GM21723 (cell line): Measurements from ENCODE around the gene FCGR3A.
"Not testable (repeated sequence)": the region's sequence is repeated elsewhere in the genome, so short reads cannot be mapped to it uniquely, and the experiment has no call there.

Experiments
- ATAC-seq: cut with Tn5 transposase; IDR thresholded peaks from one replicate; pipeline ENCODE4 v1.9.1; 2021; ENCODE audit warnings: mild to moderate bottlenecking, moderate library complexity; ENCODE audit not compliant: unreplicated experiment

Gene FCGR3A

DNA sequence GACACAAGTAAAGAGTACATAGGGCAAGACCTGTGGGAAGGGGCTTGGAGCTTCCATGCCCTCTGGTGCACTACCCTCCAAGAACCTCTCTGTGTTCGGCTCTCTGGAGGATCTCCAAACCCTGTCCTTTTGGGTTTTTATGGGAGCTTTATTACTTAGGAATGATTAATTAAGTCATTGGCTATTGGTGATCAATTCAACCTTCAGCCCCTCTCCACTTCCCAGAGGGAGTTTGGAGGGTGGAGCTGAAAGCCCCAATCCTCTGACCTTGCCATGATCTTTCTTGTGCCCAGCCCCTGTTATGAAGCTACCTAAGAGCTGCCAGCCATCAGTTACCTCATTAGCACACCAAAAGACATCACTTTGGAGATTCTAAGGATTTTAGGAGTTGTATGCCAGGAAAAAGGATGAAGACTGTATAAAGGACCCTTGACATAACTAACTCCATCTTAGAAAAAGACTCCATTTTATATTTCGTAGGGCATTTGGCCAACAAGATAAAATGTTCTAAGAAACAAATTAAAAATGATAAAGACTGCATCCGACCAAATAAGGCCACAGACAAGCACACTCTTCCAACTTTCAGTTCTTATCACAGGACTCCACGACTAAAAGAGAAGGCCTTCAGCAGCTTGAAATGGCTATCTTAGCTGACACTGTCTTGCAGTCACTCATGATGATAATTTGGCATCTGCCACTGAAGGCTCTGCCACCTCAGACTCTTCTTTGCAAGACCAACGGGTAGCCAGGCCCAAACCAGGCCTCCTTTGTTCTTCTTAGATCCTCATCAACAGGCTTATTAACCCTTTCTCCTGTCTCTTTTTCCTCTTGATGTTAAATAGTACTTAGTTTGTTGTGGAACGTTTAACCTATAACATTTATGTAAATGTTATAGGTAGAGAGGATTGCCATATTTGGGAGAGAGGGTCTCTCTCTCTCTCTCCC is 8.2 kb upstream of the FCGR3A start:
- ATAC-seq = not testable (repeated sequence)

DNA sequence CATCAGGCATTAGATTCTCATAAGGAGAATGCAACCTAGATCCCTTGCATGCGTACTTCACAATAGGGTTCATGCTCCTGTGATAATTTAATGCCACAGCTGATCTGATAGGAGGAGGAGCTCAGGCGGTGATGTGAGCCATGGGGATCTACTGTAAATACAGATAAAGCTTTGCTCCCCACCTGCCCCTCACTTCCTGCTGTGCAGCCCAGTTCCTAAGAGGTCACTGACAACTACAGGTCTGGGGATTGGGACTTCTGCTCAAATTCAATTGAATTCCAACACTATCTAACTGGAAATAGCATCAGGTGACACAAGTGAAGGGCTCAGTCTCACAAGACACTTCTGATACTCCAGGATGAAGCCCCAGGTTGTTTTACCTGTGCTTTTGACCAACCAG is 7.4 kb upstream of the FCGR3A start:
- not testable (repeated sequence) for ATAC-seq

DNA sequence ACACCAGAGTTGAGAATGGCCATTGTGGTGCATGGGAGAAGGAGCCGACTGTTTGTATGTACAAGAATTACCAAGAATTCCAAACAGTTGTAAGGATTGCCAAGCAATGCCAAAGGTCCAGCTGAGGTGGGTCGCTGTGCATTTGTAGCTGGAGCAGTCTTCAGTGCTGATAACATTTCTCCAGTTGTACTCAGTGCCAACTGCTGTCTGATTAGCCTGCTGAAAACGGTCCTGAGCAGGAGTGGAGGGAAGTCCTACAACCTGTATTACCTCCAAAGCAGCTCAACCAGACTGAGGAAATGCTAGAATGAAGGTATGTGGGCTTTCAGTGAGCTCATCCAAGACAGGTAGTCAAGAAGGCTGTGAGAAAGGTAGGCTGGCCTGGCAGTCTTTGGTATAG is 6.5 kb upstream of the FCGR3A start:
- not testable (repeated sequence) for ATAC-seq

DNA sequence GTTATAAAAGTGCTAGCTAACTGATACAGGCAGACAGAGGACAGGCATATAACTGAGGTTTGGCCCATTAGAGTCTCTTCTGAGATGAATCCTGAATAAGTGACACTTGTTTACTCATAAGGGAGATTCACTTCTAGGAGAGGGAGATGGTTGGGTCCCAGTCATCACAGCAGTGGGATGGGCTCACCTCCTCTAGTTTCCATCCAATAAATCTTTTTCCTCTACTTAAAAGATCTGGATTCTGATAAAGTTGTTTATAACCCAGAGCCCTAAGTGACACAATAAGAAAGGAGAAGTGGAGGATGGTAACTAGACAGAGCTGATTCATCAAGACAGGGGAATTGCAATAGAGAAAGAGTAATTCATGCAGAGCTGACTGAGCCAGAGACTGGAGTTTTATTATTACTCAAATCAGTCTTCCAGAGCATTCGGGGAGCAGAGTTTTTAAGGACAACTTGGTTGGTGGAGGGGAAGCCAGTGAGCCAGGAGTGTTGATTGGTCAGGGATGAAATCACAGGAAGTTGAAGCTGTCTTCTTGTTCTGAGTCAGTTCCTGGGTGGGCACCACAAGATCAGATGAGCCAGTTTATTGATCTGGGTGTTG is 5.3 kb upstream of the FCGR3A start:
- ATAC-seq = not testable (repeated sequence)

DNA sequence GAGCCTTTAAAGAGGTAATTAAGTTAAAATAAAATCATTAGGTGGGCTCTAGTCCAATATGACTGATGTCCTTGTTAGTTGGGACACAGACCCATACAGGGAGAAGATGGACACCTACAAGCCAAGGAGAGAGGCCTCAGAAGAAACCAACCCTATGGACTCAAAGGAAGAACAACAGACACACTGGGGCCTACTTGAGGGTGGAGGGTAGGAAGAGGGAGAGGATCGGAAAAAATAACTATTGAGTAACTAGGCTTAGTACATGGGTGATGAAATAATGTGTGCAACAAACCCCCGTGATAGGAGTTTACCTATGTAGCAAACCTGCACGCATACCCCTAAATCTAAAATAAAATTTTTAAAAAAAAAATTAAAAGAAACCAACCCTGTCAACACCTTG is 4.7 kb upstream of the FCGR3A start:
- ATAC-seq = not testable (repeated sequence)

DNA sequence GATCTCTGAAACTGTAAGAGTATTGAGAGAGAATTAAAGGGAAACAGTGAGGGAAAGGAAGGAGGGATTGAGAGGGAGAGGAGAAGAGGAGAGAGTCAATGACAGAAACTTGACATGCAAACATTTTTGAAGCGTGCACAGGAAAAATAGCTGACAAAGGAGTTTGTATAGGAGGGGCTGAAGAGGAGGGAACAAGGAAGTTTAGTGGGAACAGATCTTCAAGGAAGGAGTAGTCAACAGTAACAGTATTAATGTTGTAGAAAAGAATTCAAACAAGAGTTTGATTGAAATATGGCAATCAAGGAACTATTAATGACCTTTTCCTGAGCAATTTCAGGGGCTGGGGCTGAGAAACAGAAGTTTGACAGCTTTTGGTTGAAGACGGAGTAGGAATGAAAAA is 4.0 kb upstream of the FCGR3A start:
- not testable (repeated sequence) for ATAC-seq

DNA sequence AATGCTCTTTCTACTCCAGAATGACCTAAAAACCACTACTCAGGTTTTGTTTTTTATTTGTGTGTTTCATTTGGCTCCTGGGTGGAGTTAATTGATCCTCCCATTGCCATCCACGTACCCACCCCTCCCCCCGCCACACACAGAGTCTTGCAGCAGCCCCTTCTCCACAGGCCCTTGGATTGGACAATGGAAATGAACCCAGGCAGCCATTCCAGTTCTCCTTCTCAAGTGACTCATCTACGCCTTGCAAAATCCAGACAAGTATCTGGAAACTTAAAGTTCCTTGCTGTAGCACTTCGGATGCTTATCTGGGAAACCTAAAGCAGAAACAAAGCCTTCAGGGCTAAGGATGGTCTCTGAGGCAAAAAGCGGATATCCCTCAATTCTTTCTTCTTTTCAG is 1.3 kb upstream of the FCGR3A start:
- not testable (repeated sequence) for ATAC-seq

DNA sequence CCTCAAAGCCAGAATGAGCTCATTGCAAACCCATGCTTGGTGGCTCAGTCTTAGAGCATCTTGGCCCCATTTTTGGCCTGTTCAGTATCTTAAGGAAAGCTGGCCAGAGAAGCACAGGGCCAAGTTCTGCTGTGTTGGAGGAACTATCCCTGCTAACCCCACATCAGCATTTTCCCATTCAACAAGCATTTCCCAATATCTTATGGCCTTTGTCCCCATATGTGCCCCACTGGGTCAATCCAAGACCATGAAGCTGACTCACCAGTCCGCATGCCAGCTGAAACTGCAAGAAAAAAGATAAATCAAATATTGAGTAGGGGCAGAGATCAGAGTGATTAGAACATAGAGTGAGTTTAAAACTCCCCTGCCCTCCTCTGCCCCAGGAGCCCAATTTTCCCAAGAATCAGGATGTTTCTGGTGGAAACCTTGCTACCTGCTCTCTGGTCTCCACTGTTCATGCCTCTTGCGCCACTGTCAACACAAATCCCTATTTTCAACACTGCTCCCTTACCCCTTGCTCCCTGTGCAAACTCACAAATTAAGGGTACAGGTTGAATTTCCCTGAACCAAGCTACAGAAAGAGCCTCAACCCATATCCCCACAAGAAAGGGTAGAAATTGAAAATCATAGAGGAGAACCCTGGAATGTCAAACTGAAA is 740 bp downstream of the FCGR3A start:
- ATAC-seq = not testable (repeated sequence)

DNA sequence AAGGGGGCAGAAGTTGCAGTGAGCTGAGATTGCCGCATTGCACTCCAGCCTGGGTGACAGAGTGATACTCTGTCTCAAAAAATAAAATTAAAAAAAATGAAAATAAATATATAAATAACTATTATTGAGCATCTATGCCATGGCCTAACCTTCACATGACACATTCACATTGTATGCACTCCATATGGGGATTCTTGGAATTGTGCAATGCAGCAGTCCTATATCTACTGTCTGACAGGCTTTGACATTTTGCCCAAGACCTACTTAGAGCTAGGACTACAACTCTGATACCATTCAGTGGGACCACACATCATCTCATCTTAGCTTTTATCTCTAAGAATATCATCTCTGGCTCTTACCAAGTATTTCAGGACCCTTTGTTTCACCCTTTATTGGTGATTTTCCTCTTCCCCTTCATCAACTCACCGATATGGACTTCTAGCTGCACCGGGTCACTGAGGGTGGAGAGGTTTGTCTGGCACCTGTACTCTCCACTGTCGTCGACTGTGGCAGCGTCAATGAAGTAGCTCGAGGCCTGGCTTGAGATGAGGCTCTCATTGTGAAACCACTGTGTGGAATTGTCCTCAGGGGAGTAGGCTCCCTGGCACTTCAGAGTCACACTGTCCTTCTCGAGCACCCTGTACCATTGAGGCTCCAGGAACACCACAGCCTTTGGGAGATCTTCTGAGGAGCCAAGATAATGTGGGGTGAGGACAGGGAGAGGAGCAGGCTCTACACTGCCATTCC is 1.4 kb downstream of the FCGR3A start:
- ATAC-seq = not testable (repeated sequence)

DNA sequence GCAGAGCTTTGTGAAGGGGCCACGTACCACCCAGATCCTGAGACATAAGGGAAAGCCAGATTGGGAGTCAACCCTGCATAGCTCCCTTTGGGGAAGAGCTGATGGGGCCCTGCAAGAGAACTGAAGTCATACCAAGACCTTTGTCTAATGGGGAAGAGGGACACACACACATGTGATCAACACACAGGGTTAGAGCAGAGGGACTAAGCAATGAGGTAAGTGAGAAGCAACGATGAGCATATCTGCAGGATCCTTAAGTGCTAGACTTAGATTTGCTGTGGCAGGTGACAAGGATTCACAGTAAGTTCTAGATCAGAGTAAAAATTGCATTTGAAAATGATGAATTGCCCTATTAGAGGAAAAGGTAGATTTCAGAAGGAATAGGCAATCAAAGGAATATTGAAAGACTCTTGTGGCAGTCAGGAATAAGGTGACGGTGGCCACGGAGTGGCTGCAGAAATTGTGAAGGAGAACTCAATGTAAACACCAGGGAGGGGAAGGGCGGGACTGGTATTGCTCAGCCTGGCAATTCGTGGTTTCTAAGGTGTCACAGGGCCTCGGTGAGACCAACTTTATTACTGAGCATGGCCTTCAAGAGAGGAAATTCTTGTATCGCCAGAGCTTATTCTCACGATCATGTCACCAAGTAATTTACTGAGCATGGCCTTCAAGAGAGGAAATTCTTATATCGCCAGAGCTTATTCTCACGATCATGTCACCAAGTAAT is 4.5 kb downstream of the FCGR3A start:
- ATAC-seq = not testable (repeated sequence)

DNA sequence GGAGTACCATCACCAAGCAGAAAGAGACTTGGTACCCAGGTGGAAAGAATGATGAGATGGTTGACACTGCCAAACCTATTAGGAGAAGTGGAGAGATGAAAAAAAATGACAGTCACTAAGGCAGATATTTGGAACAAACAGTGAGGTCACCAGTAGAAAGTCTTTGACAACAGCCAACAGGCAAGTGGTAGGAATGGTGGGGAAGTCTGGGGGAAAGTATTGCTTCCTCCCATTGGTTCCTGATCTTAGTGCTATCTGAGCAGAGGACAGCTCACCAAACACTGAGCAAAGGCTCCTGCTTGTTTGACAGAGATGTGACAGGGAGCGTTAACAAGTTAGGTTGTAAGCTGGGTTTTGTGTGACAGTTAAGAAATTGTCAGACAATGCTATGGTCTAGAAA is 6.5 kb downstream of the FCGR3A start:
- not testable (repeated sequence) for ATAC-seq

DNA sequence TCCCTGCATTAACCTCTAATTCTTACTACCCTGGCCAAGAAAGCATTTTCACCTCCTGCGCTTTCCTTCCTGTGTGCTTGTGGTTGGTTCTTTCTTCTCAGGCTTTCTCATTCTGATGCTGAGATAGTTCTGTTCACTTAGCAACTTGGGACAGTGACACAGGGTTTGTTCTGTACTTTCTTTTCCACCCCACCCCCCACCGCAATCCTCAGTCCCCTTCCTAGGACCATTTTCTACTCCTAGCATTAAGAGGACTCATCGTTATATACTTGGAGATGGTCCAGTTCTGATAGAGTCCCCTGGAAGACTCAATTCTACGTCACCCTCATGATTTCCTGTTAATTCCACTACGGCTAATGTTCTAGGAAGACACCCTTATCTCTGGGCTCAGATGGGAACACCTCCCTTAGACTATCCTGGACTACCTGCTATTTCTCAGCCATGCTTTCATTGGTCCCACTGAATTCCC is 7.5 kb downstream of the FCGR3A start:
- ATAC-seq = peak; percentile 72

DNA sequence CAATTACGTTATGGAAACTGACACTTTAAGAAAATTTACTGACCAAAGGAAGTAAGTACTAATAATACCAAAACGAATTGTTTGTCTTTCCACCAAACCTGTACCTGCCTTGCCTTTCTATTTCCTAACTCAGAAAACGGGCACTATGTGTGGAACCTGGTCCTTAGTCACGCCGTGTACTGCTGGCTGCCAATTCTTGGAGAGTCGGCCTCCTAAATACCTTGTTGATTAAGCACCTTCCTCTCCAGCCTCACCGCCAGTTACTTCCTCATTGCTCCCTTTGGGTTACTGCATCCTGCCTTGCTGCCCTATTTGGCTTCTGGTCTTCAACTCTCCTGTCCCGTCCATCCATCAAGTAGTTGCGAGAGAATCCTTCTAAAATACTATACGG is 9.1 kb downstream of the FCGR3A start:
- not testable (repeated sequence) for ATAC-seq

DNA sequence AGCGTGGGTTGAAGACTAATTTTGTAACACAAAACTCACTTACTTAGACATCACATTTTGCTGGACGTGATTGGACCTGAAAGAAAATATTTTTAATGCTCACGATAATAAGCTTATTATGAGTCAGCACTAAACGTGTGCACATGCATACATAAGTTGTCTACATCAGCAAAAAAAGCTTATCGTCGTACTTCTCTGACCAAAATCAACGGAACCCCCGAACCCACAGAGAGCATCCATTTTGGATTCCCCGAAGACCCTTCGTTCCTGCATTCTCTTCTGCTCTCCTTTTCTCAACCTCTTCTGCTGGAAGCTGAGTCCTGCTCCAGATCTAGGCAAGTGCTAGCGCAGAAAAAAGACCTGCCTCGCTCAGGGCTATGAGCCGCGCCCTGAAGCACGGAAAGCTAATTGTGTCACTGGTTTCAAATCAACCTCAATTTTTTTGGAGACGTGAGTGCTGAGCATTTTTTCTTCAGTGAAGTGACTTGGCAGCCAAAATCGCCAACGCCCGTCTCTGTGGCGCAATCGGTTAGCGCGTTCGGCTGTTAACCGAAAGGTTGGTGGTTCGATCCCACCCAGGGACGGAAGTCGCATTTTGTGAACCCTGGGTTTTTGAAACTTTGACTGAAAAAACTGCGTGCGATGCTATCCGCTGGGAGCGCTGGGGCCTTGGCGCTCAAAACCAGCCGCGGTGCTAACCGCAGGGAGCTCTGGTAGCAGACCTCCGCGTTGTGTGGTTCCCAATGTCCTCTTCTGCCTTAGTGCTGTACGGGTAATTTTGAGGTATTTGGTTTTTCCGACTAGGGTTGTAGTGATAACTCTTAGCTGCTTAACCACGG is 9.7 kb downstream of the FCGR3A start:
- peak; percentile 66 for ATAC-seq

DNA sequence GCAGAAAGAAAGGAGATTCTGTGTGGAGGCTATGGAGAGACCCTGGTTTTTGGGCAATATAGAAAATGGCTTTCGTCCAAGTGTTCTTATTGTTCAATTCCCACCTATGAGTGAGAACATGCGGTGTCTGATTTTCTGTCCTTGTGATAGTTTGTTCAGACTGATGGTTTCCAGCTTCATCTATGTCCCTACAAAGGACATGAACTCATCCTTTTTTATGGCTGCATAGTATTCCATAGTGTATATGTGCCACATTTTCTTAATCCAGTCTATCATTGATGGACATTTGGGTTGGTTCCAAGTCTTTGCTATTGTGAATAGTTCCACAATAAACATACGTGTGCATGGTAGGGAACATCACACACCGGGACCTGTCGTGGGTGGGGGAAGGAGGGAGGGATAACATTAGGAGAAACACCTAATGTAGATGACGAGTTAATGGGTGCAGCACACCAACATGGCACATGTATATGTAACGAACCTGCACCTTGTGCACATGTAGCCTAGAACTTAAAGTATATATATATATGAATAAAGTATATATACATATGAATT is 10.6 kb downstream of the FCGR3A start:
- not testable (repeated sequence) for ATAC-seq

DNA sequence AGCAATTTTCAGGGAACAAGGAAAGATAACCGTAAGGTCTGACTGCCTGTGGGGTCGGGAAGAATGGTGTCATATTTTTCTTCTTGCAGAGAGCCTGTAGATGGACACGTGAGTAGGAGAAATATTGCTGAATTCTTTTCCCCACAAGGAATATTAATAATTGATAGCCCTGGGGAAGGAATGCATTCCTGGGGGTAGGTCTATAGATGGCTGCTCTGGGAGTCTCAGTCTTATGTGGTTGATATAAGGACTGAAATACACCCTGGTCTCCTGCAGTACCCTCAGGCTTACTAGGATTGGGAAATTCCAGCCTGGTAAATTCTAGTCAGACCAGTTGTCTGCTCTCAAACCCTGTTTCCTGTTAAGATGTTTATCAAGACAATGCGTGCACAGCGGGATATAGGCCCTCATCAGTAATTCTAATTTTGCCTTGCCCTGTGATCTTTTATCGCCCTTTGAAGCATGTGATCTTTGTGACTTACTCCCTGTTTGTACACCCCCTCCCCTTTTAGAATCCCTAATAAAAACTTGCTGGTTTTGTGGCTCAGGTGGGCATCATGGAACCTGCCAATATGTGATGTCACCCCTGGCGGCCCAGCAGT is 12.4 kb downstream of the FCGR3A start:
- not testable (repeated sequence) for ATAC-seq

DNA sequence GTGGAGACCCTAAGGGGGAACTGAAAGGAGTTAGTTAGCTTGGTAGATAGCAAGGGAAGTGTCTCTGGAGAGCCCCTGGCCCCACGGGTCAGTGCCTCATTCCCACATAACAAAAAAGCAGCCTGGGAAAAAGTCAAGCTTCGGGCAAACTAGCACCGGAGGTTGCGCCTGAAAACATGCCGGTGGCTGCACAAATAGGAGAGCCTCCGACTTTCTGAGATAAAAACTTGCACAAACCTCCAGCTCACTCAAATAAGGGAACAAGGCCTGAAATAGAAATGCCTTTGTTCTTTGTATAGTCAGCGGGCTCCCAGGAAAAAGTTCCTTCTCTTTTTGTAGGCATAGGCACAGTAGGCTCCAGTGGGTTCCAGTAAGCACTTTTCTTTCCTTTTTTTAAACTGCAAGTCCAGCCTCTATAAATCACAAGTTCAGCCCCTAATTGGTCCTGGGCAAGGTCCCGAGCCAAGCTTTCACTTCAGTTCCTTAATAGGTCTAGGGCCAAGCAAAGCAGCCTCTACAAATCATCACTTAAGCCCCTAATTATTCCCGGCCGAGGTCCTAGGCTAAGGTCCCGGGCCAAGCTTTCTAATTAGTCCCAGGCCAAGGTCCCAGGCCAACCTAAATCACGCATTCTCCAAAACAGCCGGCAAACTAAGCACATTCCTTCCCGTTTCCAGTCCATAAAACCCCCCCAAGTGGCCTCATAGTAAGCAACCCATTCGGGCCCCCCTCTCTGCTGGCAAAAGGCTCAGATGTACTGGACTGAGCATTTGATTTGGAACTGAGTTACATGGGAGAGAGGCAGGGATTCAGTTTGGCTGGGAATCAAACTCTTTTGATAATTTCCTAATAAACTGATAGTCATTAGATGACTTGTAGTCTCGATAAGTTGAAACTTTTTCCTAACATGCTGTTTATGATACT is 16.7 kb downstream of the FCGR3A start:
- not testable (repeated sequence) for ATAC-seq
